DOHH2 (cell line): ENCODE results near the gene CTTN.

ENCODE experiments used
- H3F3A ChIP-seq: fragments of 200-600 bp; sonication (generic), shearing (Covaris generic); 2 replicates; pipeline ENCODE4 v1.6.0; 2016; ENCODE audit warnings: antibody characterized with exemption, mild to moderate bottlenecking; ENCODE audit not compliant: control insufficient read depth, insufficient read depth
- H3K27ac ChIP-seq: fragments of 200-600 bp; sonication (generic); 2 replicates; pipeline ENCODE4 v1.5.1; 2014; ENCODE audit warnings: low read depth, mild to moderate bottlenecking, low read length, moderate library complexity
- H3K27me3 ChIP-seq: fragments of 200-600 bp; sonication (generic); 2 replicates; pipeline ENCODE4 v1.6.1; 2014; ENCODE audit warnings: mild to moderate bottlenecking, low read length, mixed read lengths; ENCODE audit not compliant: control insufficient read depth
- H3K36me3 ChIP-seq: fragments of 200-600 bp; sonication (generic); 2 replicates; pipeline ENCODE4 v1.6.1; 2014; ENCODE audit warnings: mild to moderate bottlenecking, low read length, moderate library complexity, mixed read lengths; ENCODE audit not compliant: control insufficient read depth
- H3K4me1 ChIP-seq: fragments of 200-600 bp; sonication (generic); 2 replicates; pipeline ENCODE4 v1.6.1; 2014; ENCODE audit warnings: mild to moderate bottlenecking, low read length, mixed read lengths; ENCODE audit not compliant: control insufficient read depth
- H3K4me2 ChIP-seq: fragments of 200-600 bp; sonication (generic); 2 replicates; pipeline ENCODE4 v1.6.0; 2014; ENCODE audit warnings: mild to moderate bottlenecking, low read length, moderate library complexity
- H3K4me3 ChIP-seq: fragments of 200-600 bp; sonication (generic); 2 replicates; pipeline ENCODE4 v1.5.1; 2014; ENCODE audit warnings: mild to moderate bottlenecking, low read length, mixed read lengths
- H3K79me2 ChIP-seq: fragments of 200-600 bp; sonication (generic); 2 replicates; pipeline ENCODE4 v1.6.1; 2014; ENCODE audit warnings: mild to moderate bottlenecking, low read length, mixed read lengths; ENCODE audit not compliant: control insufficient read depth
- H3K9me2 ChIP-seq: fragments of 200-600 bp; sonication (generic); replicated peaks from 2 replicates; pipeline ENCODE4 v1.6.1; 2014; ENCODE audit warnings: mild to moderate bottlenecking, low read length, mixed read lengths; ENCODE audit not compliant: control insufficient read depth
- H3K9me3 ChIP-seq: fragments of 200-600 bp; sonication (generic); 2 replicates; pipeline ENCODE4 v1.6.1; 2014; ENCODE audit warnings: antibody characterized with exemption, low read length, mixed read lengths; ENCODE audit not compliant: control insufficient read depth, insufficient read depth
- H4K20me1 ChIP-seq: fragments of 200-600 bp; sonication (generic); 2 replicates; pipeline ENCODE4 v1.6.0; 2014; ENCODE audit warnings: low read depth, mild to moderate bottlenecking, antibody characterized with exemption, low read length, moderate library complexity; ENCODE audit not compliant: control insufficient read depth, insufficient read depth
- EZH2phosphoT487 ChIP-seq: fragments of 200-600 bp; sonication (generic); IDR thresholded peaks from 2 replicates; pipeline ENCODE4 v1.6.1; 2017; ENCODE audit warnings: borderline replicate concordance, mild to moderate bottlenecking, antibody characterized with exemption, low read length, moderate library complexity, mixed read lengths
- TF ChIP-seq, protein P1 (sequence below): fragments of 200-600 bp; sonication (generic); IDR thresholded peaks from one replicate; pipeline ENCODE4 v1.5.1; 2014; ENCODE audit warnings: antibody characterized with exemption, mild to moderate bottlenecking, low read depth, low read length; ENCODE audit not compliant: poor library complexity, severe bottlenecking

Gene CTTN

DNA sequence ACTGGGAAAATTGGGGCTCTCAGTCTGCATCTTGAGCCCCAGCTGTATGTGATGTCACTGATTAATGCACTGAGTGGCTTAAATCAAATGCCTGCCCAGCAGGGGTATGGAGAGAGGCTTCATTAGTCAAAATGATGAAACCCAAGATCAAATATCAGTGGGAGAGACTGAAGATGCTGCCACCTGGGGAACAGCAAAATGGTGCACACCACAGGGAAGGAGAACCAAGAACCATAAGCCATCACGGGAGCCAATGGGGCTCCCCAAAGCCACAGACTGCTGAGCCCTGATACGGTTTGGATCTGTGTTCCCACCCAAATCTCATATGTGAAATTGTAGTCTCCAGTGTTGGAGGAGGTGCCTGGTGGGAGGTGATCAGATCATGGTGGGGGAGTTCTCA lies 85.6 kb downstream of the CTTN start:
- Histone ChIP-seq H3F3A (no peaks in the 10 kb centered on the region), H4K20me1 (no peaks in the 10 kb centered on the region), H3K9me3 (no peaks in the 10 kb centered on the region), H3K4me2 (no peak overlapping the region), H3K27me3 (peaks cover 2% of the 10 kb centered on the region; the same call in 1 of the 2 replicates), H3K27ac (no peak overlapping the region), H3K9me2 (no peaks in the 10 kb centered on the region), H3K4me3 (no peak overlapping the region), H3K79me2 (no peaks in the 10 kb centered on the region), H3K4me1 (no peaks in the 10 kb centered on the region), H3K36me3 (no peaks in the 10 kb centered on the region)
- TF ChIP-seq, protein P1, sequence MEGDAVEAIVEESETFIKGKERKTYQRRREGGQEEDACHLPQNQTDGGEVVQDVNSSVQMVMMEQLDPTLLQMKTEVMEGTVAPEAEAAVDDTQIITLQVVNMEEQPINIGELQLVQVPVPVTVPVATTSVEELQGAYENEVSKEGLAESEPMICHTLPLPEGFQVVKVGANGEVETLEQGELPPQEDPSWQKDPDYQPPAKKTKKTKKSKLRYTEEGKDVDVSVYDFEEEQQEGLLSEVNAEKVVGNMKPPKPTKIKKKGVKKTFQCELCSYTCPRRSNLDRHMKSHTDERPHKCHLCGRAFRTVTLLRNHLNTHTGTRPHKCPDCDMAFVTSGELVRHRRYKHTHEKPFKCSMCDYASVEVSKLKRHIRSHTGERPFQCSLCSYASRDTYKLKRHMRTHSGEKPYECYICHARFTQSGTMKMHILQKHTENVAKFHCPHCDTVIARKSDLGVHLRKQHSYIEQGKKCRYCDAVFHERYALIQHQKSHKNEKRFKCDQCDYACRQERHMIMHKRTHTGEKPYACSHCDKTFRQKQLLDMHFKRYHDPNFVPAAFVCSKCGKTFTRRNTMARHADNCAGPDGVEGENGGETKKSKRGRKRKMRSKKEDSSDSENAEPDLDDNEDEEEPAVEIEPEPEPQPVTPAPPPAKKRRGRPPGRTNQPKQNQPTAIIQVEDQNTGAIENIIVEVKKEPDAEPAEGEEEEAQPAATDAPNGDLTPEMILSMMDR = no peak
- TF ChIP-seq EZH2phosphoT487 = no peak

DNA sequence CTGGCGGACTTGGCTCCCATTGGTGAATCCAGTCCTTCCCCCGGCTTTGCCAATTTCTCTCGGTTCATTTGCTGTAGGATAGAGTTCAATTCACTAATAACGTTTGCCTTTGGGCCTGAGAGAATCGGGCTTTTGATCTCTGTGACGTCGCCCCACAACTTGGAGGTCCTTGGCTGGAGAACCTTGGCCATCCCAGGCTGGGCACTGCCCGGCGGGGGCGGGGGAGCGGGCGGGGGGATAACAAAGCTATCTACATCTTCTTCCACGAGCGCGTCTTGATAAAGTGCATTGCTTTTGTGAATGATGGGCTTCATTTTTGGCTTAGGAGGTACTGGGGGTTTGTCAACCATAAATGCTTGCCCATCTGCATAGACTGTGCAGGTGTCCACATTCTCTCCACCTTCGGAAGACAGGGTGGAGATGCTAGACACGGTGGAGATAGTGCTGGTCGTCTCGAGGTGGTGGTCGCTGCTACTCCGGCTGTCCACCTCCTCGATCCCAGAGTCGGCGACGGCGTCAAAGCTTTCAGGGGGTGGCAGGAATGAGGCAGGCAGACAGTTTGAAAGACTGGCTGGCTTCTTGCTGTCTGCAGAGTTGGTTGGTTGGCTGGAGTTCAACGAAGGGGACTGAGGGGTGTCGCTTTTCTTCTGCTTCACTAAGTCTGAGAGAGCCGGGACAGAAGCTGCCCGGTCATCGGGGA lies 87.1 kb downstream of the CTTN start:
- Histone ChIP-seq H3K36me3 (no peaks in the 10 kb centered on the region), H3K4me3 (no peak overlapping the region), H3K27me3 (peaks cover 2% of the 10 kb centered on the region; the same call in 1 of the 2 replicates), H3K4me1 (no peaks in the 10 kb centered on the region), H4K20me1 (no peaks in the 10 kb centered on the region), H3K27ac (no peak overlapping the region), H3K9me3 (no peaks in the 10 kb centered on the region), H3K79me2 (no peaks in the 10 kb centered on the region), H3K9me2 (no peaks in the 10 kb centered on the region), H3F3A (no peaks in the 10 kb centered on the region), H3K4me2 (no peak overlapping the region)
- TF ChIP-seq EZH2phosphoT487 = no peak
- TF ChIP-seq, protein P1 = no peak

GRCh38 chr11:70486026-70486415 lies 87.7 kb downstream of the CTTN start:
- Histone ChIP-seq H3K4me2 (no peak overlapping the region), H3K9me2 (no peaks in the 10 kb centered on the region), H3K9me3 (no peaks in the 10 kb centered on the region), H3K4me1 (no peaks in the 10 kb centered on the region), H3K27ac (no peak overlapping the region), H3K4me3 (no peak overlapping the region), H3K79me2 (no peaks in the 10 kb centered on the region), H3F3A (no peaks in the 10 kb centered on the region), H4K20me1 (no peaks in the 10 kb centered on the region), H3K27me3 (peaks cover 2% of the 10 kb centered on the region; the same call in 1 of the 2 replicates), H3K36me3 (no peaks in the 10 kb centered on the region)
- TF ChIP-seq, protein P1 = no peak
- TF ChIP-seq EZH2phosphoT487 = no peak
